ENCODE data around the gene PITPNC1. TPM values are rescaled to one million over a fixed set of nuclear protein-coding genes. Genes with fewer than 3 reads are reported as not detected.

PITPNC1 gene
- 13.3 and 13.8 TPM in 2 replicates for total RNA-seq

DNA sequence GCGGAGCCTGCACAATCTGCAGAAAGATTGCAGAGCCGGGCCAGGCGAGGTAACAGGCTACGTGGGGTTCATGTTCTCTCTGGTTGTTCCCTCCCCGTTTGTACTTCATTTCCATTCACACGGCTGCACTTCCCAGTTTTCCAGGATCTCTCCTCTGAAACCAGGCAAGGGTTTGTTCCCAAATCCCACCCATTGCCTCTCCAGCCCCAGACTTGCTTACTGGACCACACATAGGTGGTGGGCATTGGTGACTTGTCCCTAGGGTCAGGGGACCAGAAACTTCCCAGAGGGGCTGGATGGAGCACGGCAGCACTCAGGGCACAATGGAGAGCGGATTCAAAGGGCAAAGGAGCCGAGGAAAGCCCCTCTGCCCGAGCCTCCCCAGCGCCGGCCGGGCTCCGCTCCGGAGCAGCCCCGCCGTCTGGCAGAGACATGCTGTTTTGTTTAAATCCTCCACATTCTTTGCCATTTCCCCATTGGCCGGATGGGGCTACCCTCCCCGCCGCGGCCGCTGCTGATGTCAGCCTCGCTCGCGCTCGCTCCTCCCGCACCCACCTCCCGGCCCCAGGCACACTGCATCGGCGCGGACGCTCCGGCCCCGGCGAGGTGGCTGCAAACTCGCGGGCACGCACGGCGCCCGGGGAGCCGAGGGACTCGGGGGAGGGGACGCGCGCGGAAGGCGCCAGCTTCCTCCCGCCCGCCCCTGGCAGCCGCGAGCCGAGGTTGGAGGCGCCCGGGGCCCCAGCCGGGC is at the start of gene PITPNC1:
PITPNC1 (plus strand) TSS at position 545 of the 751 bp plus-strand sequence.

DNA sequence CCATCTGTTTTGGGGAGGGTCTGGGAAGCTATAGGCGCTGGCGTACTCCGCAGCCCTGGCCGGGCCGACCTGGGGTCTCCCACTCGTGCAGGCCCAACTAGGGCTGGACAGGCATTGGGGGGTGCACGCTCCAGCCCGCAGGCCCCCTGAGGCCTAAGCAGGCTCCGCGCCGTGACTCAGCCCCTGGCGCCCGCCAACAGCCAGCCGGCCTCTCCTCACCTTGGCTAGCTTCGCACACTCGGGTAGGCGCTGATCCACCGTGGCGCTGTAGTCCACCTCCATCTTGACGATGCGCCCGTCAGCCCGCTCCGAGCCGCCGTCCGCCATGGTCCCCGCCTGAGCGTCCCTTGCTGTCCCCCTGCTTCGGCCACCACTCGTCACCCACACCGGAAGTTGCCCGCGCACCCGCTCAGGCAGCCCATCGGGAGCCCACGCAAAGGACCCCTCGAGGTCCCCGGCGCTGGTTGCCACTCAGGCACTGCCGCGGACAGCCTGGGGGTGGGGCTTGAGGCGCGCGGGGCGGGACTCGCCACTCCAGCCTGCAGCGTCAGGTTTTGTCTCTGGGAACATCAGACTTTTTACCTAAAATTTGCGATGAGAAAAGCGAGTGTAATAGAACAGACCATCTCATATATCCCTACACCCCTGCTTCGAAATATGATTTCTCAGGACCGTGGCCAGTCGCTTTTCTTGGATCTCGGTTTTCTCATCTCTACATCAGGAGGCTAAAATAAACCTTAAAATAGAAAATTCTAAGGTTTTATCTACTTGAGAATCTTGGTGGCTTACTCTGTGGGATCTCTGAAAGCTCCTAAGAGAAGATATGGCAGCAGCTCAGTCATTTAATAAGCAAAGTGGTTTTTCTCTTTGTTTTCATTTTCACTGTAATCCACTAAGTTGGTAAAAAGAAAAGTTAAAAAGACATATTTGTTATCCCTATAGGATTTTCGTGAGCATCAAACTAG is 10.6 kb upstream of the PITPNC1 start, which contains the start of gene PSMD12:
PSMD12 (minus strand) TSS at position 385 of the 965 bp plus-strand sequence; CDS start at position 327, 58 bp downstream.

DNA sequence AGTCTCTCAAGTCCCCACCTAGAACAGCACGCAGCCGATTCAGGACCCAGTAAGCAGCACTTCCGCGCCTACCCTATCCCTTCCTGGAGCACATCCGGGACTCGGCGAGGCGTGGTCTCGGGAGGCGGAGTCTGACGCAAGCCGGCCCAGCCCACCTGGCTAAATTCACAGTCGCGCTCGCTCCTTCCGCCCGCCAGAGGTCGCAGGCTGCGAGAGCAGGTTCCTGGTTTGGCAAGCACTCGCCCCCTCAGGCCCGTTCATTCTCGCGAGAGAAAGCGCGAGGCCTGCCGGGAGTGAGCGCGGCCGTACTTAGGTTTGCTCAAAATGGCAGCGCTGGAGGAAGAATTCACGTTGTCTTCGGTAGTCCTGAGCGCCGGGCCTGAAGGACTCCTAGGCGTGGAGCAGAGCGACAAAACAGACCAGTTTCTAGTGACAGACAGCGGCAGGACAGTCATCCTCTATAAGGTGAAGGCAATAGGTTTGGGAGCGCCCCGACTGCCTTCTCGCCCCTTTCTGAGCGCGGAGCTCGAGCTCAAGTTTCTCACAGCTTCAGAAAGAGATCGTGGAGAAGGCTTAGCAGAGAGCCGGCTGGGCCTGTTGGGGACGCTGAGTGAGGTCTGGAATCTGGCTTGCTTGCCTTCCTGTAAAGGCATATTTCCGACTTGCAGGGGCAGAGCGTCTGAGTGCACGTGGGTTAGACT is 340.7 kb downstream of the PITPNC1 start, which contains the start of gene NOL11:
NOL11 (plus strand) TSS at position 313 of the 701 bp plus-strand sequence; CDS start at position 325, 12 bp downstream.

Other genes starting within 250 kb of the PITPNC1 start
- 15.5 and 26.8 TPM in 2 replicates for gene HELZ, start 132.1 kb upstream of the PITPNC1 start, total RNA-seq
- 18.2 and 33.1 TPM in 2 replicates for gene PSMD12, start 10.7 kb upstream of the PITPNC1 start, total RNA-seq

All from airway epithelial cell (primary cell).